Left ventricle myocardium inferior (tissue), 1 donor: ENCODE measurements around the gene HSP90AB1. TPM values are rescaled to one million over a fixed set of nuclear protein-coding genes. Genes with fewer than 3 reads are reported as not detected.

Experiments
- DNase-seq: peaks from one replicate; pipeline ENCODE4 v3.0.0-alpha.2; 2020
- H3K27ac ChIP-seq: fragments of 200-600 bp; replicated peaks from 2 replicates; pipeline ENCODE4 v1.8.0; 2021
- H3K27me3 ChIP-seq: fragments of 200-600 bp; 2 replicates; pipeline ENCODE4 v1.8.0; 2021; ENCODE audit warnings: low read depth
- H3K36me3 ChIP-seq: fragments of 200-600 bp; 2 replicates; pipeline ENCODE4 v1.8.0; 2021
- H3K4me1 ChIP-seq: fragments of 200-600 bp; 2 replicates; pipeline ENCODE4 v1.8.0; 2021
- H3K4me3 ChIP-seq: fragments of 200-600 bp; 2 replicates; pipeline ENCODE4 v1.8.0; 2021; ENCODE audit warnings: mild to moderate bottlenecking, moderate library complexity
- H3K9me3 ChIP-seq: fragments of 200-600 bp; replicated peaks from 2 replicates; pipeline ENCODE4 v1.8.0; 2021
- intact Hi-C: fragments of 100-400 bp; cut with micrococcal nuclease; formaldehyde crosslinking; loops from one replicate; pipeline ENCODE4 v1.11.0; 2022
- total RNA-seq: library from RNA; stranded (reverse); fragmentation: NEBNext Ultra II Directional; extraction: Animal tissue kit (Norgen Biotek cat#: 25700); gene quantifications from one replicate; pipeline ENCODE4 v1.2.1, GENCODE V29; 2021
- TF ChIP-seq, protein P1 (sequence below): fragments of 200-600 bp; IDR thresholded peaks from 2 replicates; pipeline ENCODE4 v1.8.0; 2021; ENCODE audit warnings: antibody characterized with exemption, mild to moderate bottlenecking, borderline replicate concordance
- donor health status: DM: no; HTN: yes; CAD: no; lungs with severe emphysema.

HSP90AB1 gene
- total RNA-seq, 1 donor from 2014 or later, result 786 TPM

DNA sequence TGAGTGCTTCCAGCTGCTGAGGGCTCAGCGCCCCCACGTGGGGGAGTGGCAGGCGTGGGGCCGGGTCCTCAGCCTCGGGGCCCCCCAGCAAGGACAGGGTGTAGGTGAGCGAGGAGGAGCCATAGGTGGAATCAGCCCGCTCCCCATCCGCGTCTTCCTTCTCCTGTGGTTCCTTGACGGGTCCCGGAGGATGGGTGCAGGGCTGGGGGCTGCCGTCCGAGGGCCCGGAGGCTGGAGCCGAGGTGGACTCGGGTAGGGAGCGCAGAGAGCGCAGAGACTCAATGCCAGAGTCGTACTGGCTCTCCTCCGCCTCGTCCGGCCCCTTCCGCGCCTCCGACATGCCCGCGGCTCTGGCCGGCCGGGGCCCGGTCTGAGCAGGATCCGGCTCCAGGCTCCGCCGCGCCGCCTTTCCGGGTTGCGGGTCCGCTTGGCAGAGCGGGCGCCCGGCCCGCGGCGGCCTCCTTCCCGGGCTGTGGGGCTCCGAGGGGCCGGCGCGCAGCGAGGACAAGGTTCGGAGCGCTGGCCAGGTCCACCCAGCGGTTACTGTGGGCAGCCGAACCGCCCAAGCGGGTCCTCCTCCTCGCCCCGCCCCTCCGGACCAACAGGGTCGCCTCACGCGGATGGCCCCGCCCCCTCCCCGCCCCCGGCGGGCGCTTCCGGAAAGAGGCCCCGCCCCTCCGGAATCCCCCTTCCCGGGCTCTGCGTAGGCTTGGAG lies 18.3 kb downstream of the HSP90AB1 start, which contains the start of gene NFKBIE:
Gene NFKBIE (minus strand): TSS at position 545 of the 715 bp plus-strand sequence. CDS start 205 bp downstream, at position 340.
- H3K27me3 ChIP-seq, result peaks cover 22% of the 10 kb centered on the region
- TF ChIP-seq, protein P1, sequence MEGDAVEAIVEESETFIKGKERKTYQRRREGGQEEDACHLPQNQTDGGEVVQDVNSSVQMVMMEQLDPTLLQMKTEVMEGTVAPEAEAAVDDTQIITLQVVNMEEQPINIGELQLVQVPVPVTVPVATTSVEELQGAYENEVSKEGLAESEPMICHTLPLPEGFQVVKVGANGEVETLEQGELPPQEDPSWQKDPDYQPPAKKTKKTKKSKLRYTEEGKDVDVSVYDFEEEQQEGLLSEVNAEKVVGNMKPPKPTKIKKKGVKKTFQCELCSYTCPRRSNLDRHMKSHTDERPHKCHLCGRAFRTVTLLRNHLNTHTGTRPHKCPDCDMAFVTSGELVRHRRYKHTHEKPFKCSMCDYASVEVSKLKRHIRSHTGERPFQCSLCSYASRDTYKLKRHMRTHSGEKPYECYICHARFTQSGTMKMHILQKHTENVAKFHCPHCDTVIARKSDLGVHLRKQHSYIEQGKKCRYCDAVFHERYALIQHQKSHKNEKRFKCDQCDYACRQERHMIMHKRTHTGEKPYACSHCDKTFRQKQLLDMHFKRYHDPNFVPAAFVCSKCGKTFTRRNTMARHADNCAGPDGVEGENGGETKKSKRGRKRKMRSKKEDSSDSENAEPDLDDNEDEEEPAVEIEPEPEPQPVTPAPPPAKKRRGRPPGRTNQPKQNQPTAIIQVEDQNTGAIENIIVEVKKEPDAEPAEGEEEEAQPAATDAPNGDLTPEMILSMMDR, result peak; percentile 36
- no peaks in the 10 kb centered on the region for H3K9me3 ChIP-seq
- peaks cover 2% of the 10 kb centered on the region for H3K36me3 ChIP-seq
- DNase-seq, result peak; percentile 97
- H3K4me3 ChIP-seq, result peak within 1 kb of the TSS; percentile 81
- H3K4me1 ChIP-seq, result peaks cover 36% of the 10 kb centered on the region
- H3K27ac ChIP-seq, result peak within 1 kb of the TSS; percentile 82
- intact Hi-C loops, result no loop called here

DNA sequence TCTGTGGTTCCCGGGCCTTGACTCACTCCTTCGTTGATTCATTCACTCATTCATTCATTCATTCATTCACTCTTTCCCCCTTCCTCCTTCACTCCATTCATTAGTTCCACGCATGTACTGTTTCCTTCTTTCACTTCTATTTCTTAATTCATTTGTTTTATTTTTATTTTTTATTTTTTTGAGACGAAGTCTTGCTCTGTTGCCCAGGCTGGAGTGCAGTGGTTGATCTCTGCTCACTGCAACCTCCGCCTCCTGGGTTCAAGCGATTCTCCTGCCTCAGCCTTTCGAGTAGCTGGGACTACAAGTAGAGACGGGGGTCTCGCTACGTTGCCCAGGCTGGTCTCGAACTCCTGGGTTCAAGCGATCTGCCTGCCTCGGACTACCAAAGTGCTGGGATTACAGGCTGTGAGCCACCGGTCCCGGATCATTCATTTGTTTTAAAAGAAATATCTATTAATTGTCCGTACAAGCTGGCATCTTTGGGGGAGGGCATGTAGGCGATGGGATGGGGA lies 18.9 kb downstream of the HSP90AB1 start:
- TF ChIP-seq, protein P1, result no peak
- DNase-seq, result no peak
- Histone ChIP-seq H3K36me3 (no peaks in the 10 kb centered on the region), H3K9me3 (no peaks in the 10 kb centered on the region), H3K27ac (peak overlapping the region; percentile 82), H3K4me1 (peaks cover 39% of the 10 kb centered on the region), H3K27me3 (peaks cover 28% of the 10 kb centered on the region), H3K4me3 (peak overlapping the region; percentile 81)
- intact Hi-C loops, result no loop called here

DNA sequence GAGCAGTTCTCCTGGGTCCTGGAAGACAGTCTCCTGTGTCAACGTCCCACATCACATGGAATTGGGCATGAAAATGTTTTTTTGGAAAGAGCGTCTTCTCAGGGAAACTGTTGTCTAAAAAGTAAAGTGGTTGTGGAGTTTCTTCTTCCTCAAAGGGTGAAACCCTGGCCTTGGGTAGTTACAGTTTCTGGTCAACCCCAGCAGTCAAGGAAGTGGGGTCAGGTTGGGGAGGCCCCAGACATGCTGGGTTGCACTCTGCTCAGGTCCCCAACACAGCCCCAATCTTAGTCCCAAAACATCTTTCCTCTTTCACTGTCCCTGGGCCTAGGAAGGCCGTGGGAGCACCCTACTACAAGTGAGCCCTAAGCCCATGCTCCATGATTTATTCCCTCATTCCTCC lies 19.4 kb downstream of the HSP90AB1 start:
- TF ChIP-seq, protein P1, result no peak
- Histone ChIP-seq H3K4me1 (peaks cover 39% of the 10 kb centered on the region), H3K27me3 (peaks cover 34% of the 10 kb centered on the region), H3K36me3 (no peaks in the 10 kb centered on the region), H3K27ac (no peak overlapping the region), H3K4me3 (no peak overlapping the region), H3K9me3 (no peaks in the 10 kb centered on the region)
- intact Hi-C loops, result no loop called here
- DNase-seq, result no peak

DNA sequence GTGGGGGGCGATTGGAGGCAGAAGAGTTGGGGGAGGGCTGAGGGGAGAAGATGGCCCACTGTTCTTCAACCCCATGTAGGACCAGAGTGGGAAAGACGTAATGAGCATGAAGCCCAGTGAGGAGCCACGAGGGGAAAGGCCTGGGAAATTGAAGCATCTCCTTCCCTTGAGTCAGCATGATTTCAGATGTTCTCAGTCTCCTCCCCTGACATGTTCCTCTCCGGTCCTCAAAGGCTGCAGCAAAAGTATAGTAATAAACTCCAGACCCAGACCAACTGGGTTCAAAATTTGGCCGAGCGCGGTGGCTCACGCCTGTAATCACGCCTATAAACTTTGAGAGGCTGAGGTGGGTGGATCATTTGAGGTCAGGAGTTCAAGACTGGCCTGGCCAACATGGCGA lies 20.4 kb downstream of the HSP90AB1 start:
- no peak for DNase-seq
- no peak overlapping the region for H3K4me3 ChIP-seq
- intact Hi-C loops, result no loop called here
- TF ChIP-seq, protein P1, result no peak
- H3K27me3 ChIP-seq, result peaks cover 43% of the 10 kb centered on the region
- no peaks in the 10 kb centered on the region for H3K9me3 ChIP-seq
- H3K36me3 ChIP-seq, result no peaks in the 10 kb centered on the region
- H3K4me1 ChIP-seq, result peaks cover 39% of the 10 kb centered on the region
- H3K27ac ChIP-seq, result no peak overlapping the region

DNA sequence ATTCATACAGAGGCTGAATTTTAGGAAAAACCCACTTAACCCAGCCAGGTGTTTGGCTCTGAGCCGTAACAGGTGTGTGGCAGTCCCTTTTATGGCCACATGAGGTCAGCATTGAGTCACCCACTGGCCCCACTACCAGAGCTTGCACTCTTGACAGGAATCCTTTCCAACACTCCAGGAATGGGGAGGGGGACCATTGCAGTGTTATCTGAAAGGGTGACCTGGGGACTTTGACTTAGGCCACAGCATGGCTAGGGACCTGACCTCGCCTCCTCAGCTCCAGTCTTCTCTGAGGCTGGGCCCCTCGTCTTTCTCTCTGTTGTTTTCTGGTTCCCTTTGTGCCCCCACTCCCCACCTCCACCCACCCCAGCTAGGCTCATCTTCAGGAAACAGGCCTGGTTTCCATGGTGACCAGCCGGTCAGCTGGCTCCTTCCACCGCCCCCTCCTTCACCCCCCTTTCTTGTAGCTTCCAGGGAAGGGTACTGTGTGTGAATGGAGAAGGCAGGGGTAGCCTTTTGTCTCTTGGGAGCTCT lies 21.3 kb downstream of the HSP90AB1 start:
- H3K4me3 ChIP-seq, result no peak overlapping the region
- H3K36me3 ChIP-seq, result no peaks in the 10 kb centered on the region
- H3K27ac ChIP-seq, result no peak overlapping the region
- TF ChIP-seq, protein P1, result peak; percentile 93
- no peak for DNase-seq
- peaks cover 52% of the 10 kb centered on the region for H3K27me3 ChIP-seq
- no peaks in the 10 kb centered on the region for H3K9me3 ChIP-seq
- H3K4me1 ChIP-seq, result peaks cover 30% of the 10 kb centered on the region
- intact Hi-C loops, result no loop called here
